C4-2B (cell line): ENCODE measurements around the gene SYNGR3.

Experiments
- CTCF ChIP-seq: fragments of 450-650 bp; conservative IDR thresholded peaks from 2 replicates; pipeline ENCODE4 v1.5.1; 2017; ENCODE audit warnings: mild to moderate bottlenecking
- ZFX ChIP-seq: fragments of 450-650 bp; IDR thresholded peaks from 2 replicates; pipeline ENCODE4 v1.6.1; 2017

- TF ChIP-seq CTCF (no peak), ZFX (no peak)
Observed at GRCh38 chr16:2002406-2003230, 12.8 kb downstream of the SYNGR3 start.
